K562 (cell line): ENCODE results near the gene NEK1. TPM values are rescaled to one million over a fixed set of nuclear protein-coding genes. Genes with fewer than 3 reads are reported as not detected.

Experiments used
- ATAC-seq: fragments of 200-7000 bp; cut with Tn5 transposase; 3 replicates; pipeline ENCODE4 v1.9.1; 2020; ENCODE audit warnings: moderate library complexity
- BruUV-seq: library from RNA; stranded (reverse); fragments of 400-500 nt; replicated peaks from 2 replicates; lab custom pipeline; 2021; lab: Mats Ljungman, UMichigan
- CTCF ChIA-PET: fragments of 300-600 bp; formaldehyde crosslinking; extraction: SDS; loops from one replicate; lab custom pipeline; 2021; ENCODE audit warnings: low intra/inter-chr PET ratio; lab: Yijun Ruan, JAX
- POLR2A ChIA-PET: fragments of 300-600, 350-650 bp; sonication (Branson Sonifier 250); formaldehyde crosslinking; extraction: SDS; loops from one replicate; lab custom pipeline; 2021; ENCODE audit warnings: antibody characterized with exemption, inconsistent platforms; lab: Yijun Ruan, JAX
- DNase-seq, 4 experiments: peaks; one replicate each; pipeline versions ENCODE4 v3.0.0 to v3.0.0-alpha.2; 2011 to 2018; ENCODE audit warnings: low spot score in 3 of 4, mixed read lengths in 3 of 4; ENCODE audit errors: extremely low read depth in 1 of 4
- FAIRE-seq: peaks from 2 replicates; lab custom pipeline; 2011; peaks lifted over from hg19 to GRCh38; lab: Jason Lieb, UNC
- H2AFZ ChIP-seq: 2 replicates; pipeline ENCODE4 v1.6.0; 2011; ENCODE audit warnings: low read depth, low read length, control low read depth, inconsistent platforms
- H3K27ac ChIP-seq: fragments of 200-600 bp; 3 replicates; pipeline ENCODE4 v1.8.0; 2011; ENCODE audit warnings: low read depth, mild to moderate bottlenecking, control low read depth, inconsistent platforms, low read length, moderate library complexity, mixed read lengths; ENCODE audit errors: extremely low read depth
- H3K27me3 ChIP-seq, 2 experiments: fragments of 300-600 bp in 1 of 2; 2 replicates in 1 of 2; 3 replicates in 1 of 2; pipeline versions ENCODE4 v1.6.0 to v1.8.0; 2011; ENCODE audit warnings: inconsistent platforms in 2 of 2, low read length in 2 of 2, mild to moderate bottlenecking in 1 of 2, mixed read lengths in 1 of 2, moderate library complexity in 1 of 2; ENCODE audit not compliant: control insufficient read depth in 2 of 2, insufficient read depth in 2 of 2
- H3K36me3 ChIP-seq: fragments of 300-600 bp; 3 replicates; pipeline ENCODE4 v1.8.0; 2011; ENCODE audit warnings: mild to moderate bottlenecking, low read length, inconsistent platforms; ENCODE audit not compliant: control insufficient read depth, insufficient read depth
- H3K4me1 ChIP-seq, 2 experiments: fragments of 200-600 bp in 1 of 2; replicated peaks in 1 of 2; 2 replicates in 1 of 2; 3 replicates in 1 of 2; pipeline versions ENCODE4 v1.5.1 to v1.8.0; 2011; ENCODE audit warnings: inconsistent platforms in 2 of 2, low read length in 2 of 2, mild to moderate bottlenecking in 1 of 2, mixed read lengths in 1 of 2, moderate library complexity in 1 of 2; ENCODE audit not compliant: control insufficient read depth in 2 of 2, insufficient read depth in 2 of 2
- H3K4me2 ChIP-seq: 2 replicates; pipeline ENCODE4 v1.6.1; 2011; ENCODE audit warnings: low read length, control low read depth, inconsistent platforms, mixed read lengths; ENCODE audit not compliant: insufficient read depth
- H3K4me3 ChIP-seq: fragments of 200-600 bp; sonication (generic), shearing (Covaris generic); 2 replicates; pipeline ENCODE4 v1.5.1; 2016; ENCODE audit warnings: control low read depth, inconsistent platforms
- H3K79me2 ChIP-seq: fragments of 200-600 bp; 3 replicates; pipeline ENCODE4 v1.8.0; 2011; ENCODE audit warnings: low read length, inconsistent platforms; ENCODE audit not compliant: control insufficient read depth, insufficient read depth
- H3K9ac ChIP-seq, 2 experiments: 2 replicates each; pipeline versions ENCODE4 v1.6.0 to v1.6.1; 2011; ENCODE audit warnings: low read depth in 2 of 2, low read length in 2 of 2, control low read depth in 1 of 2, inconsistent platforms in 1 of 2, mild to moderate bottlenecking in 1 of 2, mixed read lengths in 1 of 2; ENCODE audit not compliant: insufficient read depth in 1 of 2
- H3K9me1 ChIP-seq: one replicate; pipeline ENCODE4 v1.6.0; 2011; ENCODE audit warnings: inconsistent platforms, mild to moderate bottlenecking, low read length, moderate library complexity; ENCODE audit not compliant: control insufficient read depth, insufficient read depth
- H3K9me3 ChIP-seq: replicated peaks from 2 replicates; pipeline ENCODE4 v1.5.1; 2011; ENCODE audit warnings: low read depth, low read length, inconsistent platforms; ENCODE audit not compliant: control insufficient read depth, insufficient read depth
- H4K20me1 ChIP-seq: replicated peaks from 2 replicates; pipeline ENCODE4 v1.6.1; 2011; ENCODE audit warnings: low read length, inconsistent platforms, mixed read lengths; ENCODE audit not compliant: control insufficient read depth, insufficient read depth
- CTBP1 ChIP-seq: fragments of 450-650 bp; IDR thresholded peaks from 2 replicates; pipeline ENCODE4 v1.6.1; 2016; ENCODE audit warnings: borderline replicate concordance
- MCM5 ChIP-seq: fragments of 450-650 bp; IDR thresholded peaks from 2 replicates; pipeline ENCODE4 v1.6.1; 2016; ENCODE audit warnings: low read depth
- MYBL2 ChIP-seq, 2 experiments: fragments of 450-650 bp in 1 of 2; sonication (generic) in 1 of 2; formaldehyde crosslinking in 1 of 2; IDR thresholded peaks; 2 replicates each; pipeline versions ENCODE4 v1.6.1 to v1.8.1; 2017 to 2022; ENCODE audit warnings: borderline replicate concordance in 1 of 2, inconsistent platforms in 1 of 2, low read depth in 1 of 2, mild to moderate bottlenecking in 1 of 2, missing genetic modification reagents in 1 of 2, moderate library complexity in 1 of 2
- NONO ChIP-seq, 2 experiments: fragments of 200-400 bp in 1 of 2; fragments of 450-650 bp in 1 of 2; formaldehyde crosslinking in 1 of 2; IDR thresholded peaks; 2 replicates each; pipeline ENCODE4 v1.6.1; 2017; ENCODE audit warnings: low read depth in 2 of 2, mild to moderate bottlenecking in 2 of 2, moderate library complexity in 2 of 2, low read length in 1 of 2
- PHTF2 ChIP-seq: fragments of 250-450 bp; sonication (Bioruptor Pico); IDR thresholded peaks from 2 replicates; pipeline ENCODE4 v1.5.0; 2021; ENCODE audit warnings: mild to moderate bottlenecking
- RHOXF2B ChIP-seq: fragments of 250-450 bp; sonication (Bioruptor Pico); conservative IDR thresholded peaks from 2 replicates; pipeline ENCODE4 v1.5.1; 2021
- SREBF1 ChIP-seq: fragments of 150-350 bp; IDR thresholded peaks from 2 replicates; pipeline ENCODE4 v1.6.1; 2014; ENCODE audit warnings: antibody characterized with exemption, low read depth, low read length, borderline replicate concordance
- TRIM25 ChIP-seq: fragments of 450-650 bp; IDR thresholded peaks from 2 replicates; pipeline ENCODE4 v1.7.0; 2016; ENCODE audit warnings: borderline replicate concordance
- ZFX ChIP-seq: sonication (generic); formaldehyde crosslinking; IDR thresholded peaks from 2 replicates; pipeline ENCODE4 v1.8.0; 2022; ENCODE audit warnings: mild to moderate bottlenecking, missing genetic modification reagents, moderate library complexity
- ZNF431 ChIP-seq: sonication (generic); formaldehyde crosslinking; IDR thresholded peaks from 2 replicates; pipeline ENCODE4 v1.8.0; 2022; ENCODE audit warnings: mild to moderate bottlenecking, missing genetic modification reagents
- ZNF780A ChIP-seq: fragments of 250-450 bp; sonication (Bioruptor Pico); IDR thresholded peaks from 2 replicates; pipeline ENCODE4 v1.5.0; 2021; ENCODE audit warnings: mild to moderate bottlenecking
- WGBS: fragments of 100-300 bp; shearing (Covaris generic); methylation state at CpG from one replicate; pipeline ENCODE4 v1.1.6; 2016; ENCODE audit warnings: low coverage, mixed read lengths; ENCODE audit not compliant: insufficient coverage; ENCODE audit errors: missing lambda C conversion rate; 5-methylcytosine and 5-hydroxymethylcytosine counted together
- in situ Hi-C: fragments of 300-500 bp; cut with MboI; formaldehyde crosslinking; loops from 4 replicates; pipeline ENCODE4 v1.15.0; 2018; ENCODE audit warnings: inconsistent platforms, mixed read lengths
- intact Hi-C: fragments of 100-400 bp; cut with micrococcal nuclease; formaldehyde crosslinking; loops from 2 replicates; pipeline ENCODE4 v1.14.2; 2022
- polyA plus RNA-seq, 8 experiments: library from polyadenylated mRNA; depleted of rRNA in 4 of 8; stranded (reverse) in 5 of 8; unstranded in 3 of 8; fragments of >200 nt; fragmentation: Nextera tagmentation in 2 of 8; fragmentation: Illumina TruSeq in 1 of 8; extraction: Ambion mirVana in 2 of 8; extraction: Trizol in 1 of 8; gene quantifications; 2 replicates each; pipeline versions ENCODE4 v1.2.1 to v1.2.3, GENCODE V29; 2011 to 2014; ENCODE audit warnings: inconsistent platforms in 1 of 8, missing spikeins in 1 of 8
- total RNA-seq, 7 experiments: library from RNA; depleted of rRNA in 6 of 7; stranded (reverse); fragments of >200 nt in 6 of 7; fragmentation: Illumina TruSeq in 2 of 7; extraction: Trizol in 2 of 7; gene quantifications; 2 replicates each; pipeline versions ENCODE4 v1.2.1 to v1.2.3, GENCODE V29; 2011 to 2021; ENCODE audit warnings: low replicate concordance in 1 of 7

Gene NEK1
- total and polyA plus RNA-seq, 9 of the 15 experiments (the other 6 are each of a cell fraction or from before 2014, with no cell fraction given): 6.2 to 15.7 (median 10.3) TPM

DNA sequence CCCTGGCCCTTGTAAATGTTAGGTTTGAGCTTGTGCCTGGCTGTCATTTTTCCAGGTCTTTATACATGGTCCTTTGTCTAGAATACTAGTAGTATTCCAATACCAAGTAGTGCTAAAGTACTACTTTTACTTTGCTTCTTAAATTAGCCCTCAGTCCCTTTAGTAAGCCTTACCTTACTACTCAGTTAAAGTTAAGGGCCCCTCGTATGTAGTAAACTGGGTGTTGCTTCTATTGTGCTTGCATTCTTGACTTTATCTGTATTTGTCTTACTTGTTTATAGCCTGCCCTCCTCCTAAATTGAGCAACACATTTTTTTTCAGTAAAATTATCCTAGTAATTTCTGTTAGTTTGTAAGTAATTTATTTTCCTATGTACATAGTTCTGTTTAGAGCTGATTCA lies 33.2 kb upstream of the NEK1 start (continued):
- TF ChIP-seq NONO (IDR thresholded peaks at IDR 0.05; ENCODE audit: low read depth in 2 of 2, low read length in 1 of 2): no peak
- TF ChIP-seq, all 486 proteins: peak for 0

DNA sequence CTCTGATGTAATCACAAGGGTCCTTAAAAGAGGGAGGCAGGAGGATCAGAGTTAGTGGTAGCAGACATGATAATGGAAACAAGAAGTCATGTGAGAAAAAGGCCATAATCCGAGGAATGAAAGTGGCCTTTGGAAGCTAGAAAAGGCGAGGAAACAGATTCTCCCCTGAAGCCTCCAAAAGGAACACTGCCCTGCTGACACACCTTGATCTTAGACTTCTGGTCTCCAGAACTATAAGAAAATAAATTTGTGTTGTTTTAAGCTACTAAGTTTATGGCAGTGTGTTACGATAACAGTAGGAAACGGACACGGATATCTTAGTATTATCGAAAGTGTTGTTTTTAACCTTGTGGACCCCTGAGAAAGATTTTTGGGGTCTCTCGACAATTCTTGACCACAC lies 32.4 kb upstream of the NEK1 start:
- Histone ChIP-seq H3K27ac (no peak overlapping the region), H3K4me1 (peaks cover 3 to 10% of the 10 kb centered on the region in 2 experiments; a peak in 3 of 5 replicates), H3K27me3 (no peaks in the 10 kb centered on the region), H3K79me2 (peaks cover 6% of the 10 kb centered on the region; the same call in 2 of the 3 replicates), H3K4me3 (no peak overlapping the region), H2AFZ (no peak overlapping the region), H3K9me3 (no peaks in the 10 kb centered on the region), H4K20me1 (no peaks in the 10 kb centered on the region), H3K9ac (no peak overlapping the region), H3K9me1 (no peaks in the 10 kb centered on the region), H3K4me2 (no peak overlapping the region), H3K36me3 (peaks cover 26% of the 10 kb centered on the region; the same call in 2 of the 3 replicates)
- FAIRE-seq (no peak), ATAC-seq (no peak), DNase-seq (no peak)
- WGBS: 89% methylated on average over 7 of the region's 7 CpGs
- intact Hi-C loops: no loop called here
- POLR2A ChIA-PET: interaction anchor here (0.9 to 3.0 kb wide), 2 partner anchors 10 to 15 kb away, joined by 5 to 20 read pairs; no protein-coding TSS in a partner anchor
- TF ChIP-seq ZNF431 (CRISPR knock-in tag) (no peak), TRIM25 (no peak), ZNF780A (CRISPR knock-in tag) (no peak), MYBL2 (IDR thresholded peaks at IDR 0.05; ENCODE audit: low read depth) (no peak), MYBL2 (CRISPR knock-in tag; IDR thresholded peaks at IDR 0.05; ENCODE audit: borderline replicate concordance) (no peak), MCM5 (no peak), CTBP1 (no peak), SREBF1 (no peak), RHOXF2B (CRISPR knock-in tag) (no peak), PHTF2 (CRISPR knock-in tag) (no peak), ZFX (CRISPR knock-in tag) (no peak)
- no TSS peak for BruUV-seq
- CTCF ChIA-PET: no interaction called here
- in situ Hi-C loops: no loop called here
